HUES48 (cell line): ENCODE results near the gene ACVR2B.

Experiments
- H3K27ac ChIP-seq: one replicate; pipeline ENCODE4 v1.7.0; 2013; ENCODE audit warnings: low read depth, low read length, inconsistent platforms
- H3K27me3 ChIP-seq: 2 replicates; pipeline ENCODE4 v1.6.1; 2013; ENCODE audit warnings: mild to moderate bottlenecking, low read length; ENCODE audit not compliant: control insufficient read depth, insufficient read depth
- H3K36me3 ChIP-seq: 2 replicates; pipeline ENCODE4 v1.6.1; 2013; ENCODE audit warnings: low read length; ENCODE audit not compliant: control insufficient read depth, insufficient read depth
- H3K4me1 ChIP-seq: 2 replicates; pipeline ENCODE4 v1.6.1; 2013; ENCODE audit warnings: mild to moderate bottlenecking, low read length; ENCODE audit not compliant: control insufficient read depth, insufficient read depth
- H3K4me3 ChIP-seq: 2 replicates; pipeline ENCODE4 v1.5.1; 2013; ENCODE audit warnings: mild to moderate bottlenecking, low read depth, low read length
- H3K9ac ChIP-seq: 2 replicates; pipeline ENCODE4 v1.6.1; 2013; ENCODE audit warnings: mild to moderate bottlenecking, low read depth, low read length, moderate library complexity
- H3K9me3 ChIP-seq: 2 replicates; pipeline ENCODE4 v1.6.1; 2013; ENCODE audit warnings: low read length; ENCODE audit not compliant: control insufficient read depth, insufficient read depth

Gene ACVR2B

DNA sequence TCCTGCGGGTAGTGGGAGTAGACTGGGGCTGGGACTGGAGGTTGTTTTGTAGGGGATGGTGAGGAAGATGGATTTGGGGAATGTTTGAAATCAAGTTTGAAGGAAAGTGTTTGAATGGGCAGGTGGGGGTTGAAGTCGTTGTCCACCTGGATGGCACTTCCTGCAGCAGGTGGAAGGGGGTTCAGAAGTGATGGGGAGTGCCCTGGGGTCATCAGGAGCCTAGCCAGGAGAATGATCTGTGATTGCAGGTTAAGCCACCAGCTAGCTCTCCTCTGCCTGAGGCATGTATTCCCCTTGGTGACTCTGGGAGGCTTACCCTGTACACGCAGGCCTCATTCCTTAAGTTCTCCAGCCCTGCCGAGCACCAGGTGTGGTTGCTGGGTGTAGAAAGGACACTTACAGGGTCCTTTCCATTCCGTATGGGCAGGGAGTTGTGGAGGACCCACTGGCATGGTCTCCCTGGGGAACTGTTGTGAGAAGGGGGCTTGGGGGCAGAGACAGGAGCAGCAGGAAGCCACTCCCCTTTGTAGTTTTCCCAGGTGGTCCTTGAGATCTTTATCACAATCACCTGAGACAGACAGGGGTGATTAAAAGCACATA, 22.6 kb downstream of the ACVR2B start:
- Histone ChIP-seq H3K27ac (no peak overlapping the region), H3K9me3 (no peaks in the 10 kb centered on the region), H3K4me1 (no peaks in the 10 kb centered on the region), H3K9ac (no peak overlapping the region), H3K4me3 (no peak overlapping the region), H3K27me3 (no peaks in the 10 kb centered on the region), H3K36me3 (peaks cover 33% of the 10 kb centered on the region)

DNA sequence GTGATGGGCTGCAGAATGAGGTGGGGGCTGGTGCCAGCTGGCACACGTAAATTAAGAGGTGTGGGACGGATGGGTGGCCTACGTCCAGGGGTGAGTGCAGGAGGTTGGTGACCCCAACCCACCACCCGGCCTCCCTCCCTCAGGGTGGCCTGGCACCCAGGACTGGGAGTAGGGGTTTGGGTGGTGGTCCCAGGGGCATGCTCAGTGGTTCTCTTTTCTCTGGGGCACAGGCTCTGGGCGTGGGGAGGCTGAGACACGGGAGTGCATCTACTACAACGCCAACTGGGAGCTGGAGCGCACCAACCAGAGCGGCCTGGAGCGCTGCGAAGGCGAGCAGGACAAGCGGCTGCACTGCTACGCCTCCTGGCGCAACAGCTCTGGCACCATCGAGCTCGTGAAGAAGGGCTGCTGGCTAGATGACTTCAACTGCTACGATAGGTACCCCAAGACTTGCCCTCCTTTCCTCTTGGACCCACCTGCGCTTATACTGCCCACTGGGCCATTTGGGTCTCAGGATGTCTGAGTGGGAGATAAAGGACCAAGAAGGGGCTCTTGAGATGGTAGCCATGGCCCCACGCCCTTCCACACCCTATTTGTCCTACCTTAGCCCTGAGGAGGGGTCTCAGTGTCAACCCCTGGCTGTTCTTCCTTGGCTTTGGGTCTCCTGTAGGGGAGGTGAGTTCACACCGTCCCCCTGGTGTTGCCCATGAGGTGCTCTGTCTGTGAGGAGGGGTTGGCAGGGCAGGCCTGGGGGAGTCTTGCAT, 23.5 kb downstream of the ACVR2B start:
- Histone ChIP-seq H3K4me1 (no peaks in the 10 kb centered on the region), H3K4me3 (no peak overlapping the region), H3K27ac (no peak overlapping the region), H3K36me3 (peaks cover 43% of the 10 kb centered on the region), H3K9me3 (no peaks in the 10 kb centered on the region), H3K27me3 (no peaks in the 10 kb centered on the region), H3K9ac (no peak overlapping the region)

DNA sequence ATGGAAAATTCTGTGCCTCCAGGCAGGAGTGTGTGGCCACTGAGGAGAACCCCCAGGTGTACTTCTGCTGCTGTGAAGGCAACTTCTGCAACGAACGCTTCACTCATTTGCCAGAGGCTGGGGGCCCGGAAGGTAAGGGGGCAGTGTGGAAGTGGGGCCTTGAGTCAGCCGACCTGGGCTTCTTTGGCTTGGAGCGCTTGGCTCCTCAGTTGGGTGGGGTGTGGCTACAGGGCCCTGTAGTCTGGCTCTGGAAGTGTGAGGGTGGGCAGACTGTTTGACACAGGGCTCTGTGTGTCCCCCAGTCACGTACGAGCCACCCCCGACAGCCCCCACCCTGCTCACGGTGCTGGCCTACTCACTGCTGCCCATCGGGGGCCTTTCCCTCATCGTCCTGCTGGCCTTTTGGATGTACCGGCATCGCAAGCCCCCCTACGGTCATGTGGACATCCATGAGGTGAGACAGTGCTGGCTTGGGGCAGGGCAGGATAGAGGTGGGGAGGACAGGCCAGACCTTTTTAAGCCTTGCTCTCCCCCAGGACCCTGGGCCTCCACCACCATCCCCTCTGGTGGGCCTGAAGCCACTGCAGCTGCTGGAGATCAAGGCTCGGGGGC, 24.3 kb downstream of the ACVR2B start:
- no peaks in the 10 kb centered on the region for H3K9me3 ChIP-seq
- no peaks in the 10 kb centered on the region for H3K4me1 ChIP-seq
- H3K27me3 ChIP-seq: no peaks in the 10 kb centered on the region
- H3K9ac ChIP-seq: no peak overlapping the region
- no peak overlapping the region for H3K27ac ChIP-seq
- H3K36me3 ChIP-seq: peaks cover 50% of the 10 kb centered on the region
- no peak overlapping the region for H3K4me3 ChIP-seq

DNA sequence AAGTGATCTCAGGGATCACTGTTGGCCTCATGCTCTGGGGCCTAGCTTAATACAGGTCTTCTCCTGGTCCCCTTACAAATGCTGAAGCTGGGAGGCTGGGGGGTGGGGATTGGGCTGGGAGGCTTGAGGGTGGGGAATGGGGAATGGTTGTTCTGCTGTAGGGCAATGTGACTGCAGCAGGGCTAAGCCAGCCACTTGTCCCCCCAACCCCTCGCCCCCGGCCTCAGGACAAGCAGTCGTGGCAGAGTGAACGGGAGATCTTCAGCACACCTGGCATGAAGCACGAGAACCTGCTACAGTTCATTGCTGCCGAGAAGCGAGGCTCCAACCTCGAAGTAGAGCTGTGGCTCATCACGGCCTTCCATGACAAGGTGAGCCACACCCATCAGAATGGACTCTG, 25.2 kb downstream of the ACVR2B start:
- H3K4me3 ChIP-seq: no peak overlapping the region
- H3K9ac ChIP-seq: no peak overlapping the region
- no peaks in the 10 kb centered on the region for H3K27me3 ChIP-seq
- H3K27ac ChIP-seq: no peak overlapping the region
- peaks cover 60% of the 10 kb centered on the region for H3K36me3 ChIP-seq
- H3K4me1 ChIP-seq: no peaks in the 10 kb centered on the region
- H3K9me3 ChIP-seq: no peaks in the 10 kb centered on the region

DNA sequence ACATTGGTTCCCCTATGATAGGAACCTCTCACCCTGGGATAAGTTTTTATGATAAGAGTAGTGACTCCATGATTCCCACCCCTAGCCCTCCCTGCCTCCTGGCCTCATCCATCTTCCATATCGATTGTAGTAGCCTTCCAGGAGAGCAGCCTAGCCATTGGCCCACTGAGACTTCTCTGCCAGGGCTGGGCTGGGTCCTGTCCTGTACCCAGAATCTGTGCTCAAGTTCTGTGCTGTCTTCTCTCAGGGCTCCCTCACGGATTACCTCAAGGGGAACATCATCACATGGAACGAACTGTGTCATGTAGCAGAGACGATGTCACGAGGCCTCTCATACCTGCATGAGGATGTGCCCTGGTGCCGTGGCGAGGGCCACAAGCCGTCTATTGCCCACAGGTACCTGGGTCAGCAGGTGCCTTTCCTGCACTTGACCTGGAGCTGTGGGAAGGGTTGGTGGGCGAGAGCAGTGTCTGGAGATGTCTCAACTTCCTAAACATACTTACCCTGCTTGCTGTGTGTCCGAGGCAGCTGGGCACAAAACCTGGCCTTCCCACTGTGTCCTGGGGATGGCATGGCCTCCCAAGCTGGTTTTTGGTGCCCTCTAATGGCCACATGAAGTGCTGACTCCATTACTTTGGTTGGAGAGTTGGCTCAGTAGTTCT, 25.9 kb downstream of the ACVR2B start:
- H3K27me3 ChIP-seq: no peaks in the 10 kb centered on the region
- H3K9ac ChIP-seq: no peak overlapping the region
- H3K36me3 ChIP-seq: peaks cover 66% of the 10 kb centered on the region
- H3K4me3 ChIP-seq: no peak overlapping the region
- no peaks in the 10 kb centered on the region for H3K4me1 ChIP-seq
- H3K9me3 ChIP-seq: no peaks in the 10 kb centered on the region
- H3K27ac ChIP-seq: no peak overlapping the region

DNA sequence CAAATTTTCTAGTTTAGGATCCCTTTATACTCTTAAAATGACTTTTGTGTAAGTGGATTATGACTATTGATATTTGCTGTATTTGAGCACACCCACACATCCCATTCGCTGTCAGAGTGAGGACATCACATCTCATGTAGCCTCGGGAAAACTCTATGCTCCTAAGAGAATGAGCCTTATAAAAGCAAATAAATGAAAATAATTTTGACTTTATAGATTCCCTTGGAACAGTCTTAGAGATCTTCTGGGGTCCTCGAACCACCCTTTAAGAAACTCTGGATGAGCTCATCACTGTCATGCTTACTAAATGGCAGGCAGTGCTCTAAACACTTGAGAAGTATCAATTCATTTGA, 26.4 kb downstream of the ACVR2B start:
- Histone ChIP-seq H3K36me3 (peaks cover 71% of the 10 kb centered on the region), H3K27me3 (no peaks in the 10 kb centered on the region), H3K27ac (no peak overlapping the region), H3K9me3 (no peaks in the 10 kb centered on the region), H3K4me1 (no peaks in the 10 kb centered on the region), H3K4me3 (no peak overlapping the region), H3K9ac (no peak overlapping the region)

DNA sequence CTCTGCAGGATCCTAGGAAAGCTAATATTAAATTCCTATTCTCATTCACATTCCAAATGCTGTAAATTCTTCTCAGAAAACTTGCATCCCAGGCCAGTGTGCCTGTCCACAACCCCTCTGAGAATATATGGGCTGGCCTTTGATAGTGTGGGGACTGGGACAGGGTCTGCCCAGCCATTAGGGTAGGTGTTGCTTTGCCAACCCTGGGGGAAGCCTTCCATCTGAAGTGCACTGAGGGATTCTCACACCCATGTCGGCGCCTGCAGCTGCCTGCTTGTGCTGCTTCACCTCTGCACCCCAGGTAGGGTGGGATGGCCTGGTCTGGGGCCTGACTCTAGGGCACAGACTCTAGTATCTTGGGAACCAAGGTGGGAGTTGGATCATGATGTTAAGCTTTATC, 27.2 kb downstream of the ACVR2B start:
- Histone ChIP-seq H3K27me3 (no peaks in the 10 kb centered on the region), H3K9ac (no peak overlapping the region), H3K36me3 (peaks cover 74% of the 10 kb centered on the region), H3K4me1 (no peaks in the 10 kb centered on the region), H3K27ac (no peak overlapping the region), H3K9me3 (no peaks in the 10 kb centered on the region), H3K4me3 (no peak overlapping the region)

DNA sequence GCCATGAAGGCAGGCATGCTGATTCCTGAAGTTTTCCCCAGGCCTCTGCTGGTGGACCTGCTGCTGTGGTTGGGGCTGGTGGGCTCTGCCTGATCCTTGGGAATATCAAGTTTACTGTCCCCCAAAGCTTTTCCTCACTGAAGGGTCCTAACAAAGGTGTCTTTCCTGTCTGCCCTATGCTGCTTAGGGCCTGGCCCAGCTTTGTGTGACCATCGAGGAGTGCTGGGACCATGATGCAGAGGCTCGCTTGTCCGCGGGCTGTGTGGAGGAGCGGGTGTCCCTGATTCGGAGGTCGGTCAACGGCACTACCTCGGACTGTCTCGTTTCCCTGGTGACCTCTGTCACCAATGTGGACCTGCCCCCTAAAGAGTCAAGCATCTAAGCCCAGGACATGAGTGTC, 29.3 kb downstream of the ACVR2B start:
- Histone ChIP-seq H3K9me3 (no peaks in the 10 kb centered on the region), H3K36me3 (peaks cover 84% of the 10 kb centered on the region)

DNA sequence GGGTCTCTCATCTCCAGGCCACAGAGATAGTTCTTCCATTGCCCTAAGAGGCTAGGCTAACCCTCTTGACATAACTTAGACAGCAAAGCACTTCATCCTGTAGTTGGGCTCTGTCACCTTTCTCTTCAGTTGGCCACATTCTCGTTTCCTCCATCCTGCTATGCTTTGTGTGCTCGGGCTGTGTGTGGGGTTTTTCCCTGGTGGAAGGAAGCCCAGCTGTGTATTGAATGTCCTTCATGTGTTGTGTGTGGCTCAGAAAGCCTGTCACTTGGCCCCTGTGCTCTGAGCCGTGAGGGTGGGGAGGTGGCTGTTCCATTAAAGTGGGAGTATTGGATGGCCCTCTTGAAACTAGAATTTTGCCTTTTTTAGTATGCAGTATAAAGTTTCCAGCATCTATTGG, 33.6 kb downstream of the ACVR2B start:
- Histone ChIP-seq H3K27ac (no peak overlapping the region), H3K4me3 (no peak overlapping the region), H3K4me1 (no peaks in the 10 kb centered on the region), H3K9me3 (no peaks in the 10 kb centered on the region), H3K36me3 (peaks cover 57% of the 10 kb centered on the region), H3K9ac (no peak overlapping the region), H3K27me3 (no peaks in the 10 kb centered on the region)

More for the DNA sequence above, 29.3 kb downstream of the ACVR2B start:
- no peak overlapping the region for H3K9ac ChIP-seq
- no peak overlapping the region for H3K27ac ChIP-seq
- no peaks in the 10 kb centered on the region for H3K4me1 ChIP-seq
- no peaks in the 10 kb centered on the region for H3K27me3 ChIP-seq
- no peak overlapping the region for H3K4me3 ChIP-seq

DNA sequence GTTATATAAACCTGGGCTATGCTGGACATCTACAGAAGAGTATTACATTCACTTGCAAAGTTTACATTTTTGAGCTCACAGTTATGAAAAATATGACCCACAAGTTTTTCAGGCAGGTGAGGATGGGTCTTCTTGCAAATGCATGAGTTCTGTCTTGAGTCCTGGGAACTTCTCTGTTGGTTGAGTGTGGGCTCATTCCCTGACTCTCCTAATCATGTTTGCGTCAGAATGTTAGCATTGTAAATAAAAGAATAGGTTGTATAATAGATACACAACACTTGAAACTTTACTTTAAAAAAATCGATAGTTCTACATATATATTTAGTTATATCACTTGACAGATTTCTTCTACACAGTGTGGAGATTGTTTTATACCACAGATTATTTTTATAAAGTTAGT, 35.3 kb downstream of the ACVR2B start:
- Histone ChIP-seq H3K36me3 (peaks cover 42% of the 10 kb centered on the region), H3K9ac (no peak overlapping the region), H3K27ac (no peak overlapping the region), H3K27me3 (no peaks in the 10 kb centered on the region), H3K9me3 (no peaks in the 10 kb centered on the region), H3K4me3 (no peak overlapping the region), H3K4me1 (no peaks in the 10 kb centered on the region)

DNA sequence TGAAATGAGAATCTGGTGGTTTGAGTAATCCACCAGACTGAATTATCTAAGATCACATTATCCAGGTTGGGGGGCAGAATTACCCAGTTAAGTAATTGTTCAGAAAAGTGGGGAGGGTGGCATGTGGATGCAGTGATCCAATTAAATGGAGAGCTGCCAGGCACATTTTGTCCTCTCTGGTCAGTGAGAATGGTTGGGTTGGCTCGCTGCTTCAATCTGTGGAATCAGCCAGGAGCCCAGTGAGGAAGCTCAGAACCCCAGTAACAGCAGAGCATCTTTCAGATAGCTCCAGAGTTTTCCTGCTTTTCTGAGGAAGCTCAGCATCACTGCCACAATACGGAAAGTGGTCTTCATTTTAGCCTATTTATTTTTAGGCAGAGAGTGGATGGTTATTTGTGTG, 36.1 kb downstream of the ACVR2B start:
- Histone ChIP-seq H3K4me3 (no peak overlapping the region), H3K9me3 (no peaks in the 10 kb centered on the region), H3K27me3 (no peaks in the 10 kb centered on the region), H3K36me3 (peaks cover 34% of the 10 kb centered on the region), H3K27ac (no peak overlapping the region), H3K9ac (no peak overlapping the region), H3K4me1 (no peaks in the 10 kb centered on the region)
